HG03175 (cell line): Measurements from ENCODE around the gene SPIRE1.

Experiments
- ATAC-seq: cut with Tn5 transposase; IDR thresholded peaks from one replicate; pipeline ENCODE4 v1.9.1; 2021; ENCODE audit warnings: mild to moderate bottlenecking, moderate library complexity; ENCODE audit not compliant: unreplicated experiment

SPIRE1 gene

GRCh38 chr18:12455496-12455895 is 202.4 kb downstream of the SPIRE1 start:
- ATAC-seq: no peak

DNA sequence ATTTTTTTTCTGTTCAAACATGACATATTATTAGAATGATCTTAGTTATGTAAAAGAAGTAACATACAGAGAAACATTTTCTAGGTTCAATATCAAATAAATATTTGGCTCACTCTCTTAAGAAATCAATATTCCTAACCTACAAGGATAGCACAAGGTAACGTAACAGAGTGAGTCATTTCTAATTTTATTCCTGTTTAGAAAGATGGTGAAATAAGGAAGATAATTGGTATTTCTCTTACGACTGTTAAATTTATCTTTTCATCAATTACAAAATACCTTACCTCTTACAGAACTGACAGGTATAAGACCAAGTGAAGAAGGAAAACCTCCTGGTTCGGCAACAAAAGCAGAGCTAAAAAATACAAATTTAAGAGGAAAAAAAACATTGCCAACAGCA is 205.1 kb downstream of the SPIRE1 start:
- no peak for ATAC-seq

- ATAC-seq: no peak
Measured at GRCh38 chr18:12451428-12451827, 206.5 kb downstream of the SPIRE1 start.

DNA sequence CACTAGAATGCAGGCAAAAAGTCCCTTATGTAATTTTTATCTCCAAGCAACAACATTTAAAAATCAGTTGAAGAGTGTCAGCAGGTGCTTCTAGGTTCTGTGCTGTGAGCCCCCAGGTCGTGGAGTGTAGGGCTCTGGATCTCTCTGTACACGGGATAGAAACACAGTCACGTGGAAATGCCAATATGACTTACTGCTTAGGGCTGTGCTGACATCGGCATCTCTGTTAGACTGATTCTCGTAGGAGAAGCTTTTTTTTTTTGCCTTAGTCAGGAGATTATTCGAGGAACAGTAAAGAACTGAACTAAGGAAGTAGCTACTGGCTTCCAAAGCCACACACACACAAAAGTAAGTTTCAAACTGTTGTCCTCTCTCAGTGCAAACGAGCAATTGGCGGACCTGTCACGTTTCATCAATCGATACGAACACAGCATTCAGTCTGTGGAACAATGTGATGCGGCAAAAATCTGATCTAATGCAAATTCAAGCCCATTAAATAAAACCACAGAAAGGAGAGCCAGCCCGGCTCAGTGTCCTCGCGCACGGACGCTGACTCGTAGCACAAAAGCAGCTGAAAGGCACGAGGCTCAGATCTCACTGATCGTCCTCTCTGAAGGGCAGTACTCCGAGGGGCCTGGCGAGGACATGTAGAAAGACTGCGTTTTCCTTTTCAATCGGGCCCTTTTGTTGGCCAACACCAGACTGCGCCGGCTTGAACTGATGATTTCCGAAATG is 208.7 kb downstream of the SPIRE1 start:
- no peak for ATAC-seq

- ATAC-seq: no peak
Measured at GRCh38 chr18:12445554-12445953, 212.4 kb downstream of the SPIRE1 start.

- ATAC-seq: no peak
Measured at GRCh38 chr18:12443551-12443950, 214.4 kb downstream of the SPIRE1 start.

- no peak for ATAC-seq
Measured at GRCh38 chr18:12442946-12443345, 215.0 kb downstream of the SPIRE1 start.

DNA sequence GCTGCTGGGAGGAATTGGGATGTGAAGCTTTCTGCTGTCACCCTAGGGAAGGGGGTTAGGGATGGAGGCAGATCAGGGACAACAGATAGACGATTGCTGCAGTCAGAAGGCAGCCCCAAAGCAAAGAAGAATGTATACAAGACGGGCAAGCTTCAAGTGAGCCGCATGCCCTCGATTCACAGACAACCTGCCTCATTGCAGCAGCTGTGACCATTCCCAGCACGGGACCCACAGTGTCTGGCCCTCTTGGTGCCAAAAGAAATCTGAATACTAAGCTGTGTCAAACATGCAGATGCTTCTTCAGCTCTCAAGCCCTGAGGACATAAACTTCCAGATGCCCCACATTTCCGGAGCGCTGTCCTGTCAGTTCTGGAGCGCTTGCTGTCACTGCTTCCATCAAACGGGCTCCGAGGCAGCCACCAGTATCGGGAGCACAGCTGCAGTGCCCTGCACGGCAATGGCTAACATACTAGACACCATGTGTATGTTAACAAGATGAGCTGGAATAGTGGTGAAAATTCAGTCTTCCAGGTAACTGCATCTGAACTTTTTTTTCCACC is 216.4 kb downstream of the SPIRE1 start:
- ATAC-seq: no peak

GRCh38 chr18:12438257-12438656 is 219.7 kb downstream of the SPIRE1 start:
- ATAC-seq: no peak

GRCh38 chr18:12435867-12436266 is 222.0 kb downstream of the SPIRE1 start:
- ATAC-seq: no peak

DNA sequence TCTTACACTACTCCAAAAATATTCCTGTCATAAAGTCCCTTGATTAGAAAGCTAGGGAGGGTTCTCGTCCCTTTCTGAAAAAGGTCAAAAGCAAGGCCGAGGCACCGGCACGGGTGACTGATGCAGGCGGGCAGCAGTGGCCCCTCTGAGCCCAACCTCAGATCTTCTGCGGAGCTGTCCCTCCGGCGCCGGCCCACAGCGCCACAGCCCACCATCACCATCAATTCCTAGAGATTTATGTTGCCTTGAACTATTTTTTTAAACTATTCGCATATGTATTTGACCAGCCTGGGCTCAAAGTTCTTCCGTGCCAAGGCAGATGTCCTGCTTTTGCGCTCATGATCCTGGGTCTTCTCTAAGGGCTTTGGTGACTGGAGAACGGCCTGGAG is 223.4 kb downstream of the SPIRE1 start:
- no peak for ATAC-seq

DNA sequence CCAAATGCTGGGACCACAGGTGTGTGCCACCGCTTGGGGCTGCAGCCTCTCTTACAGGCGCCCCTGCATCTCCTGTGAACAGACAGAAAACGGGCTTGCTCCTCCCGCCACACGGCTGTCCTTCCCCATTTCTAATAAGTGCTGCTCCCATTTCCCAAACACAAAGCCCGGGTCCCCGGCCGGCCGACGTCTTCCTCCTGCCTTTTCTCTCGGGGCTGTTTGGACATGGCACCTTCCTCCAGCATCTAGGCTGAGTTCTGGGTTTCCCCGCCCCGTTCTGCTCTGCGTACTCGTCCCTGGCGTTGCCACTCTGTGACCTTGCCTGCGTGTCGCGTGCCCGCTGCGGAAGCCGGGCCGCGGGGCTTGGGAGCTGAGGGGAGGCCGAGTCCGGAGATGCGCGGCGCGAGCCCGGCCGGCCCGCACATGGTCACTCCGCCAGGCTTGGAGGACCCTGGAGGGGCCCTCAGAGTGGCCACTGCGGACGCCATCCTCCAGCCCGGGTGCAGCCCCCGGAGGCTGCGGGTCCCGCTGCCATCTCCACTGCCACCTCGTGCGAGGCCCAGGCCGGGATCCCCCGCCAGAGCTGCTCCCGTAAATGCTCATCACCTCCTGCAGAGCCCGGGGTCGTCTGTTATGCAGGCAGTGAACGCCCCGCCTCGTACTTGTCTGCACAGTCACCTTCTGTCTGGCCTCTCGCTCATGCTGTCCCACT is 223.9 kb downstream of the SPIRE1 start:
- ATAC-seq: no peak

- no peak for ATAC-seq
Measured at GRCh38 chr18:12432881-12433280, 225.0 kb downstream of the SPIRE1 start.

DNA sequence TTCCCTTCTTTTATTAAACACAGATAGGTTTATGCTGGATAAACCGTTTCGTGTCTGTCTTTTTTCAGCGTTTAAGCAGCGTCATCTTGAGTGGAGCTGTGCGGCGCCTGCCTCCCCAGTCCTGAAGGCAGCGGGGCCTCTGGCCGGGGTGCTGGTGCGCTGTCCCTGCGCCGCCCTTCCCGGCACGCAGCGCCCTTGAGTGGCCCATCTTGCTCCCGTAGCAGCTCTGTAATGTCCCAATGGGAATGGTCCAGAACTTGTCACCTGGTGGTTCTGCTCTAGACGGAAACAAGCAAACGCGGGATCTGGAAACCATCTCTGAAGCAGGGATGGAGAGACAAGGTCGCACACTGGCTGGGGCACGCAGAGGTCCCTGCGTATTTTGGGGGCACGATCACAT is 225.7 kb downstream of the SPIRE1 start:
- no peak for ATAC-seq

GRCh38 chr18:12431561-12431960 is 226.3 kb downstream of the SPIRE1 start:
- ATAC-seq: no peak

DNA sequence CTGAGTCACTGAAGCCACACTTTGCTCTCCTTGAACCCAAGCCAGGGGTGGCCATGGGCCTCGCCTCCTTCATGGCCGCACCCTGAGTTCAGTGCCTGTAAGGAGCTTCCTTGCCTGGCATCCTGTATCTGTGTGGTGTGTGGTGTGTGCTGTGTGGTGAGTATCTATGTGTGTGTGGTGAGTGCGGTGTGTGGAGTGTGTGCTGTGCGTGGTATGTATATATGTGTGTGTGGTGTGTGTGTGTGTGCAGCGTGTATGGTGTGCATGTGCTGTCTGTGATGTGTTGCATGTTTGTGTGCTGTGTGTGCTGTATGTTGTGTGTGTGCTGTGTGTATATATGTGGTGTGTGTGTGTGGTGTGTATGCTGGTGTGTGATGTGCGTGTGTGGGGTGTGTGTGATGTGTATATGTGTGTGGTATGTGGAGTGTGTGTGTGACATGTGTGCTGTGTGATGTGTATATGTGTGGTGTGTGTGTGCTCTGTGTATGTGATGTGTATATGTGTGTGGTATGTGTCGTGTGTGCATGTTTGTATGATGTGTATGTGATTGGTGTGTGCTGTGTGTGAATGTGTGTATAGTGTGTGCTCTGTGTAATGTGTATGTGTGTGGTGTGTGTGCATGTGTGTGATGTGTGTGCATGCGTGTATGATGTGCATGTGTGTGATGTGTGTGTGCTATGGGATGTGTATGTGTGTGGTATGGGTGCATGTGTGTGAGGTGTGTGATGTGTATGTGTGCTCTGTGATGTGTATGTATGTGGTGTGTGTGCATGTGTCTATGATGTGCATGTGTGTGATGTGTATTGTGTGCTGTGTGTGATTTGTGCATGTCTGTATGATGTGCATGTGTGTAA is 227.5 kb downstream of the SPIRE1 start:
- ATAC-seq: no peak

DNA sequence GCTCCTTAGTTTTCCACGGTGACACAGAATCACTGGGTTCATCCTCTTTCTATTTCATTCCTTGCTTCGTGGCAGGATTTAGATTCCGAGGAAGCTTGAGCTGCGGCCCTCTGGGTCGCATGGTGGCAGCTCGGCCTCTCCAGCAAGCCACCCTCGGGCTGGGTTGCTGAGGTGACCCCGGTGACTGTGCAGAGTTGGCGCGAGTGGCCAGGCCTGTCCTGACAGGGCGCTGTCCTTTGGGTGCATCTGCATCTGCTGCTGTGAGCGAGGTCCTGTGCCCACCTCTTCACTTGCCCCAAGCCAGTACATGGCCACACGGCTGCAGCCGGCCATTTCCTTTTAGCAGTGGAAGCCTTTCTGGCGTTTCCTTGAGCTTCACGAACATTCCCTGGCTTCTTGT is 228.4 kb downstream of the SPIRE1 start:
- ATAC-seq: no peak

DNA sequence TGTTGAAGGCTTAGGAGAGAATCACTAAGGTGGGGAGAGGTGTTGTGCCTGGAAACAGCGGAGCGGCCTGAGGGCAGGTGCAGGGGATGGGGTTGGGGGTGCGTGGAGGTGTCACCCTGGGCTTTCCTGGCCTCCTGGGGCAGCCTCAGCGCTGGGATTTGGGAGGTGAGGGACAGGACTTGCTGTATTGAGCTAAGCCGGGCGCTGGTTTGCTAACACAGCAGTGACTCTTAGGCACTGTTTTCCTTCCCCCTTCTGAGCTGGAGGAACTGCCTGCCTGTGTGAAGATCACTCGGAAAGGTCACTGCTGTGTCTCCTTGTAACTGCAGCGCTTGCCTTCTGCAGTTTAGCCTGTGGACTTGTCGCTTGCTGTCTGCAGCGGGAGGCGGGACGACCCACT is 229.0 kb downstream of the SPIRE1 start:
- no peak for ATAC-seq

- ATAC-seq: no peak
Measured at GRCh38 chr18:12426924-12427323, 231.0 kb downstream of the SPIRE1 start.

- no peak for ATAC-seq
Measured at GRCh38 chr18:12424252-12424651, 233.7 kb downstream of the SPIRE1 start.

- no peak for ATAC-seq
Measured at GRCh38 chr18:12423820-12424219, 234.1 kb downstream of the SPIRE1 start.
